Measurements from ENCODE around the gene MUC4.

- no peak for TF ChIP-seq CTCF (IDR thresholded peaks at IDR 0.05)
- TF ChIP-seq POLR2A (IDR thresholded peaks at IDR 0.05): no peak
- TF ChIP-seq EP300 (IDR thresholded peaks at IDR 0.05): no peak
Observed at GRCh38 chr3:195820901-195821300, 9.2 kb upstream of the MUC4 start.
